Lower leg skin (tissue), 4 donors: ENCODE measurements around the gene CALN1. TPM values are rescaled to one million over a fixed set of nuclear protein-coding genes. Genes with fewer than 3 reads are reported as not detected.

Experiments
- DNase-seq, 2 donors: peaks; one replicate each; pipeline ENCODE4 v3.0.0-alpha.2; 2019; ENCODE audit warnings: low spot score in 2 of 2
- H3K4me3 ChIP-seq: fragments of 200-600 bp; sonication (generic); 2 replicates; pipeline ENCODE4 v1.5.1; 2017; ENCODE audit warnings: mild to moderate bottlenecking, low read depth; ENCODE audit not compliant: poor library complexity, severe bottlenecking
- POLR2A ChIP-seq, 2 donors: fragments of 450-650 bp; IDR thresholded peaks; one replicate each; pipeline ENCODE4 v1.6.1; 2016 to 2017; ENCODE audit warnings: antibody characterized with exemption in 2 of 2, mild to moderate bottlenecking in 1 of 2, moderate library complexity in 1 of 2
- WGBS, 2 donors: methylation state at CpG; one replicate each; pipeline ENCODE4 v1.1.5; 2018; 5-methylcytosine and 5-hydroxymethylcytosine counted together
- intact Hi-C: fragments of 100-400 bp; cut with DNase I; formaldehyde crosslinking; loops from one replicate; pipeline ENCODE4 v1.15.0; 2023; ENCODE audit warnings: low total_unique reads
- total RNA-seq, 4 donors: library from RNA; depleted of rRNA; stranded (reverse); fragments of >200 nt; gene quantifications; one replicate each; pipeline ENCODE4 v1.1.0, GENCODE V29; 2016
- TF ChIP-seq, protein P1 (sequence below), 3 donors: fragments of 450-650 bp; IDR thresholded peaks; one replicate each; pipeline ENCODE4 v1.5.1; 2016; ENCODE audit warnings: antibody characterized with exemption in 3 of 3, mild to moderate bottlenecking in 3 of 3, moderate library complexity in 2 of 3

The CALN1 gene
- total RNA-seq, 4 donors from 2014 or later: 2.3 to 11.2 (median 7.3) TPM

DNA sequence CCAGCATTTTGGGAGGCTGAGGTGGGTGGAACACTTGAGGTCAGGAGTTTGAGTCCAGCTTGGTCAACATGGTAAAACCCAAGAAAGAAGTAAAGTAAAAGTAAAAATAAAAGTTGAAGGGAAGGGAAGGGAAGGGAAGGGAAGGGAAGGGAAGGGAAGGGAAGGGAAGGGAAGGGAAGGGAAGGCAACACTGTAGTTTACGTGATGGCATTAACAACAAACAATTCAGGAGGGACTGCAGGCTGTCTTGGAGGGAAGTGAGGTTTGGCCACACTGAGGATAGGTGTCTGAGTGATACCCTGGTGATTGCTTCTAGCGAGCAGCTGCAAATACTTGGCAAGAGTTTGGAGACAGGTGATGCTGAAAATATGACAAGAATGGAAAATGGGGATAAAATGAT lies 298.0 kb downstream of the CALN1 start:
- intact Hi-C loops: no loop called here
- DNase-seq: no peak
- WGBS, 2 donors: 77 to 88% methylated on average over 2 of the region's 2 CpGs
- H3K4me3 ChIP-seq: no peak overlapping the region
- no peak for TF ChIP-seq POLR2A (IDR thresholded peaks at IDR 0.05)
- TF ChIP-seq, protein P1, sequence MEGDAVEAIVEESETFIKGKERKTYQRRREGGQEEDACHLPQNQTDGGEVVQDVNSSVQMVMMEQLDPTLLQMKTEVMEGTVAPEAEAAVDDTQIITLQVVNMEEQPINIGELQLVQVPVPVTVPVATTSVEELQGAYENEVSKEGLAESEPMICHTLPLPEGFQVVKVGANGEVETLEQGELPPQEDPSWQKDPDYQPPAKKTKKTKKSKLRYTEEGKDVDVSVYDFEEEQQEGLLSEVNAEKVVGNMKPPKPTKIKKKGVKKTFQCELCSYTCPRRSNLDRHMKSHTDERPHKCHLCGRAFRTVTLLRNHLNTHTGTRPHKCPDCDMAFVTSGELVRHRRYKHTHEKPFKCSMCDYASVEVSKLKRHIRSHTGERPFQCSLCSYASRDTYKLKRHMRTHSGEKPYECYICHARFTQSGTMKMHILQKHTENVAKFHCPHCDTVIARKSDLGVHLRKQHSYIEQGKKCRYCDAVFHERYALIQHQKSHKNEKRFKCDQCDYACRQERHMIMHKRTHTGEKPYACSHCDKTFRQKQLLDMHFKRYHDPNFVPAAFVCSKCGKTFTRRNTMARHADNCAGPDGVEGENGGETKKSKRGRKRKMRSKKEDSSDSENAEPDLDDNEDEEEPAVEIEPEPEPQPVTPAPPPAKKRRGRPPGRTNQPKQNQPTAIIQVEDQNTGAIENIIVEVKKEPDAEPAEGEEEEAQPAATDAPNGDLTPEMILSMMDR (IDR thresholded peaks at IDR 0.05): no peak

DNA sequence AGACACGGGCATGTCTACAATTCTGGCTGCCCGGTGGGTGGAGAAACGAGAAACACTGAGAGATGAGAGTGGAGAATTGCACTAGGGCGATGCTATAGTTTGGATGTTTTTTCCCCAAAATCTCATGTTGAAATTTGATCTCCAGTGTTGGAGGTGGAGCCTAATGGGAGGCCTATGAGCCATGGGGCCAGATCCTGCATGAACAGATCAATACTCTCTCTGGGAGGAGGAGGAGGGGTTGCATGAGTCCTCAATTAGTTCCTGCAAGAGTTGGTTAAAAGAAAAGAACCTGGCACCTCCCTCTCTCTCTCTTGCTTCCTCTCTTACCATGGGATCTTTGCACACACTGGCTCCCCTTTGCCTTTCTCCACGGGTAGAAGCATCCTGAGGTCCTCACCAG lies 299.1 kb downstream of the CALN1 start:
- intact Hi-C loops: no loop called here
- no peak for DNase-seq
- WGBS, 2 donors: 69 to 71% methylated on average over 5 of the region's 5 CpGs
- TF ChIP-seq, protein P1 (IDR thresholded peaks at IDR 0.05): no peak
- no peak for TF ChIP-seq POLR2A (IDR thresholded peaks at IDR 0.05)
- no peak overlapping the region for H3K4me3 ChIP-seq

DNA sequence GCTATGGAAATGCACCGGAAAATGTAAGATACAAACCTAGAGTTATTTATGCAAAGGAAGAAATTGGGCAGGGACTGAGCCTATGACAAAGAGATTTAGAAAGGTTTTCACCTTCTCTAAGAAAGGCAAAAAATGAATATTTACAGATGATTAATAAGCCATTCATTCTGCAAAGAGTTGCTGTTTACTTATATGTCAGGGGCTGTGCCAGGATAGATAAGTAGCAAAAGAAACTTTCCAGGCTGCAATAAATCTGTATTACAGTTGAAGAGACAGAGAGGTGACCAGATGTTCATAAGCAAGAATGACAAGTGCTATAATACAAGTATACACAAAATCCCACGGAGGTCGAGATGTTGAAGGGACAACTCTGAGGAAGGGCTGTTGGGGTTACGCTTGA lies 299.6 kb downstream of the CALN1 start:
- WGBS, 2 donors: 69 to 79% methylated on average over 4 of the region's 4 CpGs
- TF ChIP-seq POLR2A (IDR thresholded peaks at IDR 0.05): no peak
- TF ChIP-seq, protein P1 (IDR thresholded peaks at IDR 0.05): no peak
- intact Hi-C loops: no loop called here
- H3K4me3 ChIP-seq: no peak overlapping the region
- no peak for DNase-seq

DNA sequence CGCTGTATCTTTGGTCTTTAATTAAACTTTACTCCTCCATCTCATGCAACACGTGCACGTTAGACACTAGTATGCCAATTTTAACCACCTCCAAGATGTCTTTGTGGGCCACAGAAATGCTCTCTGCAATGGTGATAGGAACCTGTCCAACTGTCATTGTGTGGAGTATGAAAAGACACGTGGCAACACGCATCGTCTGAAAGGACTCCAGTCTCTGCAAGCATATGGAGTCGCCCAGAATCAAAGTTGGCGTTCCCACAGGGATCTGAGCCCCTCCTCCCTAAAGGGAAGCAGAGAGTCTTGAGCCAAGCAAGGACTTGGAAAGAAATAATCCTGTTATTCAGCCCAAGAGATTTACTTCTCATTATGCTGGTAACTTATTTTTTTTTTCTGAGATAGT lies 301.1 kb downstream of the CALN1 start:
- intact Hi-C loops: no loop called here
- WGBS, 2 donors: 51 to 64% methylated on average over 8 of the region's 8 CpGs

DNA sequence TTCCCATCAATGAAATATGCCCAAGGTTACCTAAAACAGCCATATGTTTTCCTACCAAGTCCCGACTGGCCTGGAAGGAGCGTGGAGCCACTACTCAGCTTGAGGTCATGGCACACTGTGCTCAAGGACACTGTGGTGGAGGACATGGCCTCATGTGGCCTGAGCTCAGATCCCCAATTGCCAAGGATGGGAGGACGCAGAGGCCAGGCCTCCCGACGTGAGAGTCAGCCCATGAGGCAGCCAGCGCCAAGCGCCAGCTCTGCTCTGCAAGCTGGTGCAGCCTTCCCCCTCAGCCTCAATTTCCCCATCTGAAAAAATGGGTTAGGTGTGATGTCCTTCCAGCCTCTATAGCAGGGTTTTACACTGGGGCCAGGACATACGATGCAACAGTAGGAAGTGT lies 302.6 kb downstream of the CALN1 start:
- DNase-seq: no peak
- H3K4me3 ChIP-seq: no peak overlapping the region
- TF ChIP-seq, protein P1 (IDR thresholded peaks at IDR 0.05): no peak
- TF ChIP-seq POLR2A (IDR thresholded peaks at IDR 0.05): no peak
- intact Hi-C loops: no loop called here
- WGBS, 2 donors: 98 to 100% methylated on average over 3 to 8 of the region's 8 CpGs

More for the DNA sequence above, 301.1 kb downstream of the CALN1 start:
- DNase-seq: no peak
- H3K4me3 ChIP-seq: no peak overlapping the region
- TF ChIP-seq, protein P1 (IDR thresholded peaks at IDR 0.05): no peak
- no peak for TF ChIP-seq POLR2A (IDR thresholded peaks at IDR 0.05)

DNA sequence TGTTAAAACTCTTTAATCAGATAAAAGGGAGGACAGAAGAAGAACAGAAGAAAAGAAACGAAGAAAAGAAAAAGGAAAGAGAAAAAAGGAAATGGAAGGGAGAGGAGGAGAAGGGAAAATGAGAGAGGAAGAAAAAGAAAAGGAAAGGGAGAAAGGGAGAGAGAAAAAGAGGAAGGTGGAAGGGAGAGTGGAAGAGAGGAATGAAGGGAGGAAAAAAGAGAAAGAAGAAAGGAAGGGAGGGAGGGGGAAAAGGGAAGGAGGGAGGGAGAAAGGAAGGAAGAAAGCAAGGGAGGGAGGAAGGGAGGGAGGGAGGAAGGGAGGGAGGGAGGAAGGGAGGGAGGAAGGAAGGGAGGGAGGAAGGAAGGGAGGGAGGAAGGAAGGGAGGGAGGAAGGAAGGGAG lies 305.7 kb downstream of the CALN1 start:
- H3K4me3 ChIP-seq: no peak overlapping the region
- DNase-seq: no peak
- WGBS, 2 donors: 61 to 83% methylated on average over 1 of the region's 1 CpG
- TF ChIP-seq, protein P1 (IDR thresholded peaks at IDR 0.05): no peak
- TF ChIP-seq POLR2A (IDR thresholded peaks at IDR 0.05): no peak
- intact Hi-C loops: no loop called here
